AG04449 (cell line): ENCODE data around the gene ARMCX5.
A peak's percentile ranks its signal among the peaks of the same experiment; 100 is the strongest.

Source experiments
- CTCF ChIA-PET: fragments of 350-600 bp; formaldehyde crosslinking; extraction: SDS; loops from one replicate; lab custom pipeline; 2021; ENCODE audit warnings: antibody characterized with exemption; lab: Yijun Ruan, JAX
- POLR2A ChIA-PET: fragments of 400-600, 350-600 bp; formaldehyde crosslinking; extraction: SDS; loops from one replicate; lab custom pipeline; 2020; ENCODE audit warnings: antibody characterized with exemption, inconsistent platforms; lab: Yijun Ruan, JAX
- DNase-seq: peaks from one replicate; pipeline ENCODE4 v3.0.0-alpha.2; 2010; ENCODE audit warnings: low read depth, low spot score
- H3K4me3 ChIP-seq: 2 replicates; pipeline ENCODE4 v1.5.1; 2011; ENCODE audit warnings: low read depth, mild to moderate bottlenecking, control low read depth, low read length
- CTCF ChIP-seq: IDR thresholded peaks from one replicate; pipeline ENCODE4 v1.5.1; 2011; ENCODE audit warnings: mild to moderate bottlenecking, moderate library complexity, low read length, control low read depth, inconsistent platforms; ENCODE audit not compliant: insufficient read depth; ENCODE audit errors: missing control alignments

Gene ARMCX5

GRCh38 chrX:102599951-102600579 is 750 bp downstream of the ARMCX5 start:
- no peak for DNase-seq
- TF ChIP-seq CTCF, result no peak
- CTCF ChIA-PET, result interaction anchor here (0.9 kb wide), 1 partner anchor 9 kb away, joined by 3 read pairs; no protein-coding TSS in a partner anchor
- POLR2A ChIA-PET, result no interaction called here
- peak overlapping the region; percentile 75 for H3K4me3 ChIP-seq

- ChIA-PET POLR2A (no interaction called here), CTCF (no interaction called here)
- no peak for TF ChIP-seq CTCF
- H3K4me3 ChIP-seq, result no peak overlapping the region
- no peak for DNase-seq
Measured at GRCh38 chrX:102604327-102604726, 5.0 kb downstream of the ARMCX5 start.

- no peak overlapping the region for H3K4me3 ChIP-seq
- TF ChIP-seq CTCF, result no peak
- DNase-seq, result no peak
- ChIA-PET CTCF (no interaction called here), POLR2A (no interaction called here)
Measured at GRCh38 chrX:102606115-102606514, 6.8 kb downstream of the ARMCX5 start.

GRCh38 chrX:102610905-102611304 is 11.6 kb downstream of the ARMCX5 start:
- ChIA-PET POLR2A (no interaction called here), CTCF (no interaction called here)
- no peak overlapping the region for H3K4me3 ChIP-seq
- TF ChIP-seq CTCF, result no peak
- no peak for DNase-seq

GRCh38 chrX:102624105-102624504 is 24.8 kb downstream of the ARMCX5 start:
- TF ChIP-seq CTCF, result no peak
- POLR2A ChIA-PET, result no interaction called here
- no peak for DNase-seq
- no peak overlapping the region for H3K4me3 ChIP-seq
- CTCF ChIA-PET, result no interaction called here

- H3K4me3 ChIP-seq, result no peak overlapping the region
- no peak for TF ChIP-seq CTCF
- ChIA-PET CTCF (no interaction called here), POLR2A (no interaction called here)
- DNase-seq, result no peak
Measured at GRCh38 chrX:102627640-102628039, 28.3 kb downstream of the ARMCX5 start.
